ENCODE measurements around the gene ZNF688. TPM values are rescaled to one million over a fixed set of nuclear protein-coding genes. Genes with fewer than 3 reads are reported as not detected.

ZNF688 gene
- total RNA-seq, 4 donors from 2014 or later, result 15.9 to 22.1 (median 20.8) TPM

DNA sequence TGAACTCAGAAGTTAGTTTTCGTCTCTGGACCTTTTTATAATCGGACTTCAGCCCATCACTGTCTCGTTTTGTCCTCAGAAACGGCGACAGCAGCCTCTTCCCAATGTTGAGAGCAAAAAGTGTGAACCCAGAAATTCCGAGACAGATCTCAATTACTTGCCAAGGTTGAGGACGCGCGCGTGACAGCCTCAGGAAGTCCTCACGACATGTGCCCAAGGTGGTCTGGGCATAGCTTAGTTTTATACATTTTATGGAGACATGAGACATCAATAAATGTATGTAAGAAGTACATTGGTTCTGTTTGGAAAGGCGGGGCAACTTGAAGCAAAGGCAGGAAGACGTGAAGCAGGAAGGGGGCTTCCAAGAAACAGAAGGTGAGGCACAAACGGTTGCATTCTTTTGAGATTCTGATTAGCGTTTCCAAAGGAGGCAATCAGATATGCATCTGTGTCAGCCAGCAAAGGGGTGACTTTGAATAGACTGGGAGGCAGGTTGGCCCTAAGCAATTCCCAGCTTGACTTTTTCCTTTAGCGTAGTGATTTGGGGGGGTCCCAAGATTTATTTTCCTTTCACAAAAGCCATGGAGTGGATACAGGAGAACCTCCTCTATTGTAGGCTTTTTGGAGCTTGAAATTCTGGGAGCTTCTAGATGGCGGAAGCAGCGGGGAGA is 36.3 kb downstream of the ZNF688 start:
- 2 to 4% methylated on average over 12 to 13 of the region's 18 CpGs for WGBS, 2 donors (ENCODE audit: low coverage in 1 of 2)
- H3K36me3 ChIP-seq, result peaks cover 0 to 30% of the 10 kb centered on the region in 2 donors
- H3K4me3 ChIP-seq, result peak overlapping the region; percentile 67 to 85
- no peaks in the 10 kb centered on the region for H3K27me3 ChIP-seq
- ATAC-seq, result peak; percentile 4
- no peaks in the 10 kb centered on the region for H3K9me3 ChIP-seq
- TF ChIP-seq POLR2AphosphoS5 (IDR thresholded peaks at IDR 0.05) (no peak), CTCF (IDR thresholded peaks at IDR 0.05) (no peak), POLR2A (IDR thresholded peaks at IDR 0.05) (no peak), EP300 (IDR thresholded peaks at IDR 0.05) (no peak)
- H3K27ac ChIP-seq, result peak overlapping the region; percentile 94 to 97 (median 95)
- H3K4me1 ChIP-seq, result peaks cover 0 to 32% (median 17%) of the 10 kb centered on the region in 3 donors

- peaks cover 0 to 32% (median 17%) of the 10 kb centered on the region in 3 donors for H3K4me1 ChIP-seq
- TF ChIP-seq CTCF (IDR thresholded peaks at IDR 0.05), result peak in 1 of 4 experiments; percentile 4
- peak; percentile 75 for TF ChIP-seq POLR2AphosphoS5 (IDR thresholded peaks at IDR 0.05)
- TF ChIP-seq POLR2A (IDR thresholded peaks at IDR 0.05), result peak; percentile 37 to 52
- TF ChIP-seq EP300 (IDR thresholded peaks at IDR 0.05), result no peak
- no peaks in the 10 kb centered on the region for H3K9me3 ChIP-seq
- H3K36me3 ChIP-seq, result peaks cover 0 to 31% of the 10 kb centered on the region in 2 donors
- ATAC-seq, result peak; percentile 94
- peak within 1 kb of the TSS; percentile 67 to 85 for H3K4me3 ChIP-seq
- WGBS, 2 donors (ENCODE audit: low coverage in 1 of 2), result 0% methylated on average over 1 to 14 of the region's 70 CpGs
- no peaks in the 10 kb centered on the region for H3K27me3 ChIP-seq
- H3K27ac ChIP-seq, result peak within 1 kb of the TSS; percentile 94 to 97 (median 95)
These were observed 37.0 kb downstream of the ZNF688 start, which contains the start of gene ZNF747 for GRCh38 chr16:30534368-30535105. TSS of gene ZNF747 (minus strand) at chr16:30534858. CDS start at chr16:30534679, 179 bp downstream.

DNA sequence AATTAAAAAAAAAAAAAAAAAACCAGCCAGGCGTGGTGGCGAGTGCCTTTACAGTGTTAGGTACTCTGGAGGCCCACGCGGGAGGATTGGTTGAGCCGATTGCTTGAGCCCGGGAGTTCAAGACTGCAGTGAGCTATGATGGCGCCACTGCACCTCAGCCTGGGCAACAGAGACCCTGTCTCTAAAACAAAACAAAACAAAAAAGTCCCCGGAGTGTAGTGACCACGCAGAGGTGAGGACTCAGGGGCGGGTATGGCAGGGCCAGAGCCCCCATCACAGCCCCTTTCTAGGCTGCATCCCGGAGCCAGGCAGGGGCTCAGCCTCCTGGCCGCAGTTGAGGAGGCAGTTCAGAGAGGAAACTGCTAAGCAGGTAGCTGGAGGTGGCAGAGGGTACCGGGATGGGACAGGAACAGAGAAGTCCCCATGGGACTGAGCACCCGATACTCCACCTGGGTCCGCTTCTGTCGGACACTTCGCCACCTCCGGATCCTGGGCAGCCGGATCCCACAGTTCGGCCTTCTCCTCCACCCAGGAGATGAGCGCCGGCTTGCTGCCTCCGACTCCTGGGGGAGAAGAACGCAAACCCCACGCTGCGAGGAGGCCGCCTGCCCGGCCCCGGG is 37.7 kb downstream of the ZNF688 start:
- Histone ChIP-seq H3K4me1 (peaks cover 0 to 37% (median 17%) of the 10 kb centered on the region in 3 donors), H3K27me3 (no peaks in the 10 kb centered on the region), H3K9me3 (no peaks in the 10 kb centered on the region), H3K36me3 (peaks cover 0 to 31% of the 10 kb centered on the region in 2 donors), H3K27ac (peak overlapping the region; percentile 94 to 97 (median 95)), H3K4me3 (peak overlapping the region; percentile 67 to 85)
- TF ChIP-seq POLR2AphosphoS5 (IDR thresholded peaks at IDR 0.05) (no peak), POLR2A (IDR thresholded peaks at IDR 0.05) (no peak), CTCF (IDR thresholded peaks at IDR 0.05) (no peak), EP300 (IDR thresholded peaks at IDR 0.05) (no peak)
- WGBS, 2 donors (ENCODE audit: low coverage in 1 of 2), result 23% methylated on average over 11 of the region's 29 CpGs; no CpG with 5 or more reads in 1 of the 2 donors
- ATAC-seq, result no peak

GRCh38 chr16:30533146-30533522 is 38.4 kb downstream of the ZNF688 start:
- H3K36me3 ChIP-seq, result peaks cover 0 to 31% of the 10 kb centered on the region in 2 donors
- H3K27me3 ChIP-seq, result no peaks in the 10 kb centered on the region
- peak overlapping the region in 1 of 2 donors; percentile 85 for H3K4me3 ChIP-seq
- H3K4me1 ChIP-seq, result peaks cover 0 to 44% (median 18%) of the 10 kb centered on the region in 3 donors
- peak overlapping the region in 2 of 4 donors; percentile 94 to 95 for H3K27ac ChIP-seq
- H3K9me3 ChIP-seq, result no peaks in the 10 kb centered on the region
- WGBS, 2 donors (ENCODE audit: low coverage in 1 of 2), result 80% methylated on average over 6 of the region's 11 CpGs; no CpG with 5 or more reads in 1 of the 2 donors
- ATAC-seq, result no peak
- TF ChIP-seq POLR2AphosphoS5 (IDR thresholded peaks at IDR 0.05) (no peak), POLR2A (IDR thresholded peaks at IDR 0.05) (no peak), CTCF (IDR thresholded peaks at IDR 0.05) (no peak), EP300 (IDR thresholded peaks at IDR 0.05) (no peak)
